Upper lobe of left lung (tissue), 6 donors: Measurements from ENCODE around the gene TIMP1. TPM values are rescaled to one million over a fixed set of nuclear protein-coding genes. Genes with fewer than 3 reads are reported as not detected.

Experiments
- ATAC-seq, 2 donors: fragments of 200-7000 bp; cut with Tn5 transposase; one replicate each; pipeline ENCODE4 v1.9.1; 2022; ENCODE audit warnings: mild to moderate bottlenecking in 2 of 2, moderate library complexity in 2 of 2; ENCODE audit not compliant: low FRiP score in 2 of 2
- DNase-seq, 2 donors: peaks; one replicate each; pipeline ENCODE4 v3.0.0-alpha.2; 2019 to 2020
- H3K27ac ChIP-seq, 4 donors: fragments of 200-600 bp; sonication (generic); one replicate each; pipeline ENCODE4 v1.5.1; 2016 to 2019
- H3K27me3 ChIP-seq, 4 donors: fragments of 200-600 bp; sonication (generic); one replicate each; pipeline ENCODE4 v1.5.1; 2017 to 2019
- H3K36me3 ChIP-seq, 4 donors: fragments of 200-600 bp; sonication (generic); one replicate each; pipeline ENCODE4 v1.5.1; 2016 to 2019
- H3K4me1 ChIP-seq, 4 donors: fragments of 200-600 bp; sonication (generic); one replicate each; pipeline ENCODE4 v1.5.1; 2018 to 2019
- H3K4me3 ChIP-seq, 4 donors: fragments of 200-600 bp; sonication (generic); one replicate each; pipeline ENCODE4 v1.5.1; 2017 to 2019; ENCODE audit warnings: mild to moderate bottlenecking in 2 of 4, moderate library complexity in 1 of 4
- H3K9me3 ChIP-seq, 4 donors: fragments of 200-600 bp; sonication (generic); one replicate each; pipeline ENCODE4 v1.5.1; 2018 to 2019
- CTCF ChIP-seq, 6 experiments: fragments of 450-650 bp in 4 of 6; fragments of 200-600 bp in 2 of 6; sonication (generic) in 2 of 6; IDR thresholded peaks; one replicate each; pipeline ENCODE4 v1.5.1; 2016 to 2019; ENCODE audit warnings: antibody characterized with exemption in 6 of 6
- EP300 ChIP-seq, 4 donors: sonication (generic); formaldehyde crosslinking; IDR thresholded peaks; one replicate each; pipeline ENCODE4 v1.5.1; 2017; ENCODE audit warnings: antibody characterized with exemption in 4 of 4, control low read depth in 2 of 4
- POLR2A ChIP-seq, 4 donors: fragments of 450-650 bp; IDR thresholded peaks; one replicate each; pipeline ENCODE4 v1.5.1; 2016 to 2017; ENCODE audit warnings: antibody characterized with exemption in 4 of 4, mild to moderate bottlenecking in 2 of 4
- POLR2AphosphoS5 ChIP-seq, 2 donors: sonication (generic); formaldehyde crosslinking; IDR thresholded peaks; one replicate each; pipeline ENCODE4 v1.5.1; 2017; ENCODE audit warnings: antibody characterized with exemption in 2 of 2
- WGBS, 2 donors: methylation state at CpG; one replicate each; pipeline ENCODE4 v1.1.5; 2017 to 2018; 5-methylcytosine and 5-hydroxymethylcytosine counted together
- total RNA-seq, 6 donors: library from RNA; depleted of rRNA in 4 of 6; stranded (reverse); fragments of >200 nt in 4 of 6; gene quantifications; one replicate each; pipeline versions ENCODE4 v1.1.0 to v1.2.1, GENCODE V29; 2016 to 2021
- donor health status: DM: no; HTN: no; CAD: no; lungs with moderate emphysema.
- donor health status: DM: no; HTN: yes; CAD: no; lungs with severe emphysema.

The TIMP1 gene
- total RNA-seq, 6 donors from 2014 or later, result 54.5 to 420 (median 163) TPM

GRCh38 chrX:47613082-47613481 is 30.8 kb downstream of the TIMP1 start:
- DNase-seq (no peak), ATAC-seq (no peak)
- Histone ChIP-seq H3K9me3 (no peaks in the 10 kb centered on the region), H3K27me3 (no peaks in the 10 kb centered on the region), H3K27ac (no peak overlapping the region), H3K4me1 (no peaks in the 10 kb centered on the region), H3K4me3 (no peak overlapping the region), H3K36me3 (no peaks in the 10 kb centered on the region)
- 87 to 98% methylated on average over 8 of the region's 8 CpGs for whole genome bisulfite sequencing, 2 donors
- no peak for TF ChIP-seq POLR2AphosphoS5 (IDR thresholded peaks at IDR 0.05)
- no peak for TF ChIP-seq POLR2A (IDR thresholded peaks at IDR 0.05)
- no peak for TF ChIP-seq EP300 (IDR thresholded peaks at IDR 0.05)
- TF ChIP-seq CTCF (IDR thresholded peaks at IDR 0.05), result no peak

GRCh38 chrX:47614618-47615017 is 32.4 kb downstream of the TIMP1 start:
- TF ChIP-seq POLR2A (IDR thresholded peaks at IDR 0.05) (no peak), POLR2AphosphoS5 (IDR thresholded peaks at IDR 0.05) (no peak), EP300 (IDR thresholded peaks at IDR 0.05) (no peak), CTCF (IDR thresholded peaks at IDR 0.05) (no peak)
- DNase-seq (no peak), ATAC-seq (no peak)
- Histone ChIP-seq H3K4me3 (no peak overlapping the region), H3K4me1 (peaks cover 0 to 5% (median 2%) of the 10 kb centered on the region in 4 donors), H3K36me3 (no peaks in the 10 kb centered on the region), H3K27ac (no peak overlapping the region), H3K27me3 (no peaks in the 10 kb centered on the region), H3K9me3 (no peaks in the 10 kb centered on the region)
- 61 to 91% methylated on average over 4 of the region's 5 CpGs for WGBS, 2 donors

- Histone ChIP-seq H3K9me3 (peaks cover 0 to 6% (median 0%) of the 10 kb centered on the region in 4 donors), H3K4me1 (peaks cover 0 to 13% (median 3%) of the 10 kb centered on the region in 4 donors), H3K36me3 (no peaks in the 10 kb centered on the region), H3K27me3 (peaks cover 0 to 3% (median 0%) of the 10 kb centered on the region in 4 donors), H3K27ac (no peak overlapping the region), H3K4me3 (peak overlapping the region in 3 of 4 donors; percentile 27 to 50 (median 44))
- ATAC-seq (no peak), DNase-seq (no peak)
- no peak for TF ChIP-seq EP300 (IDR thresholded peaks at IDR 0.05)
- no peak for TF ChIP-seq CTCF (IDR thresholded peaks at IDR 0.05)
- TF ChIP-seq POLR2A (IDR thresholded peaks at IDR 0.05), result no peak
- TF ChIP-seq POLR2AphosphoS5 (IDR thresholded peaks at IDR 0.05), result no peak
- 56 to 59% methylated on average over 9 to 32 of the region's 32 CpGs for WGBS, 2 donors
These were observed 36.8 kb downstream of the TIMP1 start for GRCh38 chrX:47618923-47619485.

- Histone ChIP-seq H3K4me3 (peak within 1 kb of the TSS in 3 of 4 donors; percentile 27 to 50 (median 44)), H3K27ac (no peak within 1 kb of the TSS), H3K27me3 (peaks cover 0 to 3% (median 0%) of the 10 kb centered on the region in 4 donors), H3K36me3 (no peaks in the 10 kb centered on the region), H3K4me1 (peaks cover 0 to 14% (median 3%) of the 10 kb centered on the region in 4 donors), H3K9me3 (peaks cover 0 to 6% (median 0%) of the 10 kb centered on the region in 4 donors)
- ATAC-seq, result peak; percentile 82 to 98
- DNase-seq, result peak; percentile 81 to 95
- 58% methylated on average over 65 of the region's 88 CpGs; no CpG with 5 or more reads in 1 of the 2 donors for WGBS, 2 donors
- TF ChIP-seq POLR2AphosphoS5 (IDR thresholded peaks at IDR 0.05) (peak; percentile 20 to 44), EP300 (IDR thresholded peaks at IDR 0.05) (no peak), CTCF (IDR thresholded peaks at IDR 0.05) (peak in 5 of 6 experiments; percentile 22 to 69 (median 47)), POLR2A (IDR thresholded peaks at IDR 0.05) (no peak)
These were observed 37.5 kb downstream of the TIMP1 start, which contains the start of gene SYN1 for GRCh38 chrX:47619486-47620302. SYN1 (minus strand) TSS chrX:47619857; CDS start chrX:47619728, 129 bp downstream.
